Pulmonary artery endothelial cell (primary cell): Measurements from ENCODE around the gene SPN. TPM values are rescaled to one million over a fixed set of nuclear protein-coding genes. Genes with fewer than 3 reads are reported as not detected.
"Not testable (repeated sequence)": the region's sequence is repeated elsewhere in the genome, so short reads cannot be mapped to it uniquely, and the experiment has no call there.

Source experiments
- DNase-seq: peaks from one replicate; pipeline ENCODE4 v3.0.0-alpha.2; 2011; ENCODE audit warnings: low read depth, low spot score
- total RNA-seq: library from RNA; depleted of rRNA; stranded (reverse); fragments of >200 nt; gene quantifications from 2 replicates; pipeline ENCODE4 v1.2.3, GENCODE V29; 2014

Gene SPN, protein sequence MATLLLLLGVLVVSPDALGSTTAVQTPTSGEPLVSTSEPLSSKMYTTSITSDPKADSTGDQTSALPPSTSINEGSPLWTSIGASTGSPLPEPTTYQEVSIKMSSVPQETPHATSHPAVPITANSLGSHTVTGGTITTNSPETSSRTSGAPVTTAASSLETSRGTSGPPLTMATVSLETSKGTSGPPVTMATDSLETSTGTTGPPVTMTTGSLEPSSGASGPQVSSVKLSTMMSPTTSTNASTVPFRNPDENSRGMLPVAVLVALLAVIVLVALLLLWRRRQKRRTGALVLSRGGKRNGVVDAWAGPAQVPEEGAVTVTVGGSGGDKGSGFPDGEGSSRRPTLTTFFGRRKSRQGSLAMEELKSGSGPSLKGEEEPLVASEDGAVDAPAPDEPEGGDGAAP
- not detected in 2 replicates for total RNA-seq

DNA sequence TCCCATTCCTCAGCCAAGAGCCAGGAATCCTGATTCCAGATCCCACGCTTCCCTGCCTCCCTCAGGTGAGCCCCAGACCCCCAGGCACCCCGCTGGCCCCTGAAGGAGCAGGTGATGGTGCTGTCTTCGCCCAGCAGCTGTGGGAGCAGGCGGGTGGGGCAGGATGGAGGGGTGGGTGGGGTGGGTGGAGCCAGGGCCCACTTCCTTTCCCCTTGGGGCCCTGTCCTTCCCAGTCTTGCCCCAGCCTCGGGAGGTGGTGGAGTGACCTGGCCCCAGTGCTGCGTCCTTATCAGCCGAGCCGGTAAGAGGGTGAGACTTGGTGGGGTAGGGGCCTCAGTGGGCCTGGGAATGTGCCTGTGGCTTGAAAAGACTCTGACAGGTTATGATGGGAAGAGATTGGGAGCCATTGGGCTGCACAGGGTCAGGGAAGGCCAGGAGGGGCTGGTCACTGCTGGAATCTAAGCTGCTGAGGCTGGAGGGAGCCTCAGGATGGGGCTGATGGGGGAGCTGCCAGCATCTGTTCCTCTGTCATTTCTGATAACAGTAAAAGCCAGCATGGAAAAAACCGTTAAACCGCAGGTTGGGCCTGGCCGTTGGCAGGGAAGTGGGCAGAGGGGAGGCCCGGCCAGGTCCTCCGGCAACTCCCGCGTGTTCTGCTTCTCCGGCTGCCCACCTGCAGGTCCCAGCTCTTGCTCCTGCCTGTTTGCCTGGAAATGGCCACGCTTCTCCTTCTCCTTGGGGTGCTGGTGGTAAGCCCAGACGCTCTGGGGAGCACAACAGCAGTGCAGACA, at the start of gene SPN:
Gene SPN, plus strand, starts transcription at position 232 of the 791 bp plus-strand sequence. Its CDS starts 482 bp downstream, at position 714.
- DNase-seq, result no peak

DNA sequence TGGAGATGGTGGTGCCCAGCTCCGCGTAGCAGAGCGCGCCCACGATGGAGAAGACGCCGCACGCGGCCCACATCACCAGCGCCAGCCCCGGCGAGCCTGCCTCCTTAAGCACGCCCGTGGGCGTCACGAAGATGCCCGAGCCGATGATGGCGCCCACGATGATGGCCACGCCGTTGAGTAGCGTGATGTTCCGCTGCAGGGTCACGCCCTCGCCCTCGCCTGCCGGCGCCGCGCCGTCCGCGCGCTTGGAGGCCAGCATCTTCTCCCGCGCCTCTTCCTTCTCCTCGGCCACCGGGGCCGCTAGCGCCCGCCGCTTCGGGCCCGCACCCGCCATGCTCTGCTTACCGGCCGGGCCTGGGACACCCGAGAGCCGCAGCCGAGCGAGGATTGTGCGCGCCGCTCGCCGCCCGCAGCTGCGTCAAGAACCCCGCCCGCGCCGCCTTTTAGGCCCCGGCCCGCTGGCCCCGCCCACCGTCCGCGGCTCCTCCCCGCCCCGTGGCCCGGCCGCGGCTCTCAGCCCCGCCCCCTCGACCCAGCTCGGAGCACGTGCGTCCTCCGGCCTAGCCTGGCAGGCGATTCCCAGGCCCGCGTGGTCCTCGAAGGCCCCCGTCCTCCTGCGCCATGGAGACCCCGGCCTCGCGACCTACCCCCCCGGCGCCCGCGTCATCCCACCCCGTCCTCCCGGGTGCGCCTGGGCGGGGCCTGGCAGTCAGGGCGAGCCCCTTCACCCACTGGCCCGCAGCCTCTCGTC, 49.6 kb upstream of the SPN start:
- peak; percentile 24 for DNase-seq

DNA sequence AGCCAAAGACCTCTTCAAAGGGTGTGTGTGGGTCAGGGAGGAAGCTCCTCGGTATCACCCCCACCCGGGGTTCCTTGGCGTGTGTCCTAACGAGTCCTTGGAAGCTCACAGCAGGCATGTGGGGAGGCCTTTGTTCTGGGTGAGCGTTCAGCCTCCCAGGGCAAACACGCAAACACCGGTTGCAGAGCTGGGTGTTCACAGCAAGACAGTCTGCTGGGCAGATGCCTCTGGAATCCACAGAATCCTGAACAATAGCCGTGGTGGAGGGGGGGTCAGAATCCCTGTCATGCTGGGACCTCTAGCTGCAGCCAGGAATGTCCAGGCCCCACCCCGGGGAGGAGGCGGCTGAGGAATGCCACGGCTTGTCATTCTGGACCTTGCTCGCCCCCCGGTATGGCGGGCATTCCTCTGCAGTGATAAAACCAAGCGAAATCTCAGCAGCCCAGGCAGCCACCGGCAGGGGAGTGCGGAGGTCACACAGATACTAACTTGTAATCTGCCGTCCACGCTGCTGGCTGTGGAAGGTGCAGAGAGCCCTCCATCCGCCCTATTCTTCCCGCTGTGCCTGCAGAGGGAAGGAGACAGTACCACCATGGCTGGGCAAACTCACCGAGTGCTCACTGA, 48.2 kb upstream of the SPN start:
- not testable (repeated sequence) for DNase-seq

DNA sequence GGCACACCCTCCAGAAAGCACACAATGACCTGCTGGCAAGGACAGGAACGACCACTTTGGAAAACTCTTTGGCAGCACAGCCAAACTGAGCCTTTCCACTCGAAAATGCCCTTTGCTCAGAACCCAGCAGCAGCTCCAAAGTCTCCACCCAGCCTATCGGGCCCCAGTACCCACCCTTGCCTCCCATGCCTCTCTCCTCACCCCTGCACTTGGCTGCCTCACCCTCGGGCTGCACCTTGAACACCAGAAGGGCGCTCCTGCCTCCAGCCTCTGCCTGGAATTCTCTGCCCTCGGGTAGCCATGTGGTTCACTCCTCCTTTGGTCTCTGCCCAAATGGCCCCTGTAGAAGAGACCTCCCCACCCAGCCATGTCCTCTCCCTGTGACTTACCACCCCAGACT, 46.9 kb upstream of the SPN start:
- not testable (repeated sequence) for DNase-seq

DNA sequence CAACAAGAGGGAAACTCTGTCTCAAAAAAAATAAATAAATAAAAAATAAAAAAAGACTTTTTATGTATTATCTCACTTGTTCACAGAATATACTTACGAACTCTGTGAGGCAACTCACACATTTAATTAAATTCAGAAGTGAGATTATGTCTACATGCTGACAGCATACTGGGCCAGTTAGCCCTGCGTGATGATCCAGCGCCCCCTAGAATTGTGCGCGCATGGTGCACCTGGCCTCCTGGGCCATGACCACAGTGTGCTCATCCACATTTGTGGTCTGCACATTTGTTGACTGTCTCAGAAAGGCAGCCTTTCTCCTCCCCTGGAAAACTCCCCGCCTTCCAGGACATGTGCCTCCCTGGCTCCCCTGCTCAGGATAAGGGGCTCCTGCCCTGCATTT, 42.5 kb upstream of the SPN start:
- not testable (repeated sequence) for DNase-seq

DNA sequence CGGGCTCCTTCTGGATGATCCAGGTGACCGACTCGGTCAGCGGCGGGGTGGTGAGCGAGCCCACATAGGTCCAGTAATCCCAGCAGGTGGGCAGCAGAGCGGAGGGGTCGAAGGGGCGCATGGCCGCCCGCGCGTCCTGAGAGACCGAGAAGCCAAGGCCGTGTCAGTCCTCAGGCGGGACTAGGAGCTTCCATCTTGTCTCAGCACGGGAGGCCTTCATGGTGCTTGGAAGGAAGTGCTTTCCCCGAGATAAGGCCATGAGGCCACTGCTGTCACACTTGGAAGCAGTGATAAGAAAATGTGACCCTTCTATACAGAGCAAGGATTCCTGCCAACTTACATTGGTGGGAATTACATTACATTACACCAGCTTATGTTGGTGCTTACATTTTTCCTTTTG, 40.3 kb upstream of the SPN start:
- DNase-seq, result not testable (repeated sequence)

DNA sequence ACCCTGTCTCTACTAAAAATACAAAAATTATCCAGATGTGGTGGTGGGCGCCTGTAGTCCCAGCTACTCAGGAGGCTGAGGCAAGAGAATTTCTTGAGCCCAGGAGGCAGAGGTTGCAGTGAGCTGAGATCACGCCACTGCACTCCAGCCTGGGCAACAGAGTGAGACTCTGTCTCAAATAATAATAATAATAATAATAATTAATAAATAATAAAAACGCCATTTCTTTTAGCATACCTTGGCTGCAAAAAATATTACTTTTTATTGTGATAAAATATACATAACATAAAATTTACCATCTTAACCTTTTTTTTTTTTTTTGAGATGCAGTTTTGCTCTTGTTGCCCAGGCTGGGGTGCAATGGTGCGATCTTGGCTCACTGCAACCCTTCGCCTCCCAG, 39.8 kb upstream of the SPN start:
- not testable (repeated sequence) for DNase-seq

DNA sequence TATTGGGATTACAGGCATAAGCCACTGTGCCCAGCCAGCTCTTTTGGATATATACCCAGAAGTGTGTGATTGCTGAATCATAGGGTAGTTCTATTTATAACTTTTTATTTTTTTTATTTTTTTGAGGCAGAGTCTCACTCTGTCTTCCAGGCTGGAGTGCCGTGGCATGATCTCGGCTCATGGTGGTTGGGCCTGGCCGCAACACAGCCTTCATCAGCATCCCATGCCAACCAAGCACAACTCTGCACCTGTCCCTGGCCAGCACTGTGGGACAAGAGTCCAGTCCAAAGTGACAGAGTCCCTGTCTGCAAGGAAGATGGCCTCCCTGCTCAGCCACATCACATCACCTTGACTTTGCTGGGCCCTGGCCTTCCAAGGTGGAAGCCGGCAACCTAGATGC, 37.9 kb upstream of the SPN start:
- not testable (repeated sequence) for DNase-seq

DNA sequence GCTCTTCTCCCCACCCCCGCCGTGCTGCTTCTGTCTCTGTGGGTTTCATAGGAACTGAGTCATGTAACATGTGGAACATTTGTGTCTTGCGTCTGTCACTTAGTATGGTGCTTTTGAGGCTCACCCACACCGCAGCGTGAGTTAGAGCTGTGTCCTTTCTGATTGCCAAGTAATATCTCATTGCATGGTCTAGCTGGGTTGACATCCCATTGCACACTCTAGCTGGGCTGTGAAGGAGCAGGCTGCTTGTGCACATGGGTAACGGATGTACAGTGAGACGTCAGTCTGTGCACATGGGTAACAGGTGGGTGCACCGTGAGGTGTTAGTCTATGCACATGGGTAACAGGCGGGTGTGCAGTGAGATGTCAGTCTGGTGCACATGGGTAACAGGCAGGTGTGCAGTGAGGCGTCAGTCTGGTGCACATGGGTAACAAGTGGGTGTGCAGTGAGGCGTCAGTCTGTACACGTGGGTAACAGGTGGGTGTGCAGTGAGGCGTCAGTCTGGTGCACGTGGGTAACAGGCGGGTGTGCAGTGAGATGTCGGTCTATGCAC, 36.2 kb upstream of the SPN start:
- DNase-seq, result not testable (repeated sequence)

DNA sequence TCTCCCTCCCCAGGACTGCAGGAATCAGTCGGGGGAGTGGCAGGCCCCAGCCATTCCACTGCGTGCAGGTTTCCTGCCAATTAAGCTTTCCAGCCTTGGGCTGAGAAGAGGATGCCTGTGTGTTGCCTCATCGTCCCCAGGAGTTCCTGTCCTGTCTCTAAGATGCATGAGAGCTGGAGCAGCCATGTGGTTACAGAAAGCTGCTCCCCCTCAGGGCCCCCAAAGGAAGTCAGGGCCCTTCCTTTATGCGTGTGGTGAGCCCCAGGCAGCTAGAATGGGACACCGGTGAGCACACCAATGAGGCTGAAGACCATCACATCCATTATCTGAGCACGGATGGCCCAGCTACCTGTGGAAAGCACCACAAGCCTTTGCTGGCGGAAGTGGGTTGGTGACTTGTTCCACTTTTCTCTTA, 35.4 kb upstream of the SPN start:
- DNase-seq, result not testable (repeated sequence)

DNA sequence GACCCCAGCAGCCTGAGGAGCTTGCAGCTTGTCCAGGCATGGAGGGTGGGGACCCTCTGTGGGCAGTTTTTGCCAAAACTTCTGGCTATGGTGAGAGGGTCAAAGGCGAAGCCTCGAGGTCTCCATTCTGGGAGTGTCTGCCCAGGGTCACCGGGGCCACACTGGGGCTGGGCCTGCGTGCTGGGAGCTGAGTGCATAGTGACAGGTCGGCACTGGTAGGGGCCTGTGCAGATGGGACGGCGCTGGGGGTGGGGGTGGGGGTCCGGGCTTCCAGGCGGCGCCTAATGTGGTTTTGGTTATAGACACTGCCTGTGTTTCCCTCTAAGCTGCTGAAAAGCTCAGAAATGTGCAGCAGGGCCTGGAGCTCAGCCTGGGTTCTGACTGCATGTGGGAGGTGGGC, 34.3 kb upstream of the SPN start:
- not testable (repeated sequence) for DNase-seq

DNA sequence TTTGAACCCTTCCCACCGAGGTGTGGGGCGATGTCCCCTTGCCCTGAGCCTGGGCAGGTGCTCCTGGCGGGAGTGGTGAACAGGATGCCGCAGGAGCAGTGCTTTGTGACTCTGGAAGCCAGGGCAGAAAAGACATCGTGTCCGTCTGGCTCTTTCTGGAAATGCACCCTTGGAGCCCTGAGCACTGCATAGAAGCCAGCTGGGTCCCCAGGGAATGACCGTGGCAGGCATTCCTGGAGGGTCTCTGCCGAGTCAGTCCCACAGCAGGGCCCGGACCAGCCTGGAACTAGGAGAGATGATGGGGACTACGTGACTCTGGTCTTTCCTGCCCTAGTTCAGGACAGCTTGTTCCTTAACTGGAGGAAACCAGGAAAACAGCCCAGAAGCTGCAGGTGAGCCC, 33.7 kb upstream of the SPN start:
- DNase-seq, result not testable (repeated sequence)

DNA sequence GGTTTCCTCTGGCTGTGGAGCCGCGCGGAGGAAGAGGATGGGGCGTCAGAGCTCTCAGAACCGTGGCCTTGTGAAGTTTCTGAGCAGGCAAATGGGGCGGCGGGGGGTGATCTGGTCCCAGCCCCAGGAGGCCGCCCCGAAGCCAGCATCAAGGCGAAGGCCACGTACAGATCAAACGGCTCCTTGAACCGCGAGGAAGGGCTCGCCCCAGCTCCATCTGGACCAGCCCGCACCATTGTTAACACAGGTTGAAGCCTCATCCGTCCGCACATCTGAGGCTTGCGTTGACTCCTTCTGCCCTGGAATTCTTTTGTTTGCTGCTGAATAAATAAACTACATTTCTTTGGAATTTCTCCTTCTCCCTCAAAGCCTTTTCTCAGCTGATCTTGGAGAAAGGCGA, 31.4 kb upstream of the SPN start:
- not testable (repeated sequence) for DNase-seq

DNA sequence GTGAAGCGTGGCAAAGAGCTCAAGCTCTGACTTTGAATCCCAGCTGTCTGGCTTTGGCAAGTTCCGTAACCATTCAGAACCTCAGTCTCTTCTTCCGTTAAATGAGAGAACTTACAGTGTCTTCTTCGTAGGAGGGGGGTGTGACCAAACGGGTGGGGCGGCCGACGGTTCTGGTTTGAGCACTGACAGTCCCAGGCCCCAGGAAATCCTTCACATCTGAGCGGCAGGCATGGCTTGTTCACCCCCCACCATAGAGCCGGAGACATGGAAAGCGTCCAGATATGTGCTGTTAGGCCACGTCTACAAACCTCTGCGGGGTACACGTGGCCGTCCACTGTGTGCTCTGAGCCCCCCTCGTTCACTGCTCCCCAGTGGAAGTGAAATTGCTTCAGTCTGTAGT, 27.1 kb upstream of the SPN start:
- DNase-seq, result not testable (repeated sequence)

DNA sequence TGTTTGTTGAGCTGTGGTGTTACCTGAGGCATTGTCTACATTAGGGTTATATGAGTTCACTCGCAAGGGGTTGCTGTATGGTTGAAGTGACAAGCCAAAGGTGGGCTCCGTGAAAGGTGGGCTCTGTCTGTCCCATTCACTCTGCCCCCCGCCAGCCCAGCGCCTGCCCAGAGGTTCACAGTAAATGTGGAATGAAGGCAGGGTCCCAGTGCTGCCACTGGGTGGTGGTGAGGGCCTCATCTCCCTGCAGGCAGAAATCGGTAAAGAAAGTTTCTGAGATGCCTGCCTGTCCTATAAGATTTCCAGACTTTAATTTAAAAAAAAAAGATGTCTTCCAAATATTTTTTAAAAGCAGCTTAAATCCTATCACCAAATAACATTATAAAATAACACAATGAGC, 26.7 kb upstream of the SPN start:
- DNase-seq, result not testable (repeated sequence)

DNA sequence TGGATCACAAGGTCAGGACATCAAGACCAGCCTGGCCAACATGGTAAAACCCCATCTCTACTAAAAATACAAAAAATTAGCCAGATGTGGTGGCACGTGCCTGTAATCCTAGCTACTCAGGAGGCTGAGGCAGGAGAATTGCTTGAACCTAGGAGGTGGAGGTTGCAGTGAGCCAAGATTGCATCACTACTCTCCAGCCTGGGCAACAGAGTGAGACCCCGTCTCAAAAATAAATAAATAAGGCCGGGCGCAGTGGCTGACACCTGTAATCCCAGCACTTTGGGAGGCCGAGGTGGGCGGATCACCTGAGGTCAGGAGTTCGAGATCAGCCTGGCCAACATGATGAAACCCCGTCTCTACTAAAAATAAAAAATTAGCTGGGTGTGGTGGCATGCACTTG, 24.3 kb upstream of the SPN start:
- not testable (repeated sequence) for DNase-seq

DNA sequence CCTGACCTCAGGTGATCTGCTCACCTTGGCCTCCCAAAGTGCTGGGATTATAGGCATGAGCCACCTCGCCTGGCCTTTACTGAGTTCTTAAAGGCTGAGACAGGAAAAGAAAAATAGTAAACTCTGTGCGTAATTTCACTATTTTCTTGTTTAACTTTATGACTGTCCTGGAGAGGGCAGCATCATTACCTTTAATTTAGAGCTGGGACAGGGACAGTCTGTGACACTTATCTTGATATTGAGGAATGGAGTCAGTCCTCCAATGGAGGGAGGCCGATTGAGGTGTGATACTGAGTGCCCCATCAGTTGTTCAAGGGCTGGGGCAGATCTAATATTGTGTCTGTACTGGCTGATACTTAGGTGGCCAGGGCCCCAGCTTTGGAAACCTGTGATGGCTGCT, 21.5 kb upstream of the SPN start:
- DNase-seq, result no peak

DNA sequence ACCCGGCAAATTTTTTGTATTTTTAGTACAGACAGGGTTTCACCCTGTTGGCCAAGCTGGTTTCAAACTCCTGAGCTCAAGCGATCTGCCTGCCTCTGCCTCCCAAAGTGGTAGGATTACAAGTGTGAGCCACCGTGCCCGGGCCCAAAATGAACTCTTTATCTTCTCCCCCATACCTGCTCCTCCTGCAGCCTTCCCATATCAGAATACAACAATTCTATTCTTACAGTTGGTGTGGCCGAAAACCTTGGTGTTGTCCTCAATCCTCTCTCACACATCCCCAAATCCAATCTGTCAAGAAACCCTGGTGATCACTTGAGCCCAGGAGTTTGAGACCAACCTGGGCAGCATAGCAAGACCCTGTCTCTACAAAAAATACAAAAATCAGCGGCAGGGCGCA, 19.5 kb upstream of the SPN start:
- no peak for DNase-seq

DNA sequence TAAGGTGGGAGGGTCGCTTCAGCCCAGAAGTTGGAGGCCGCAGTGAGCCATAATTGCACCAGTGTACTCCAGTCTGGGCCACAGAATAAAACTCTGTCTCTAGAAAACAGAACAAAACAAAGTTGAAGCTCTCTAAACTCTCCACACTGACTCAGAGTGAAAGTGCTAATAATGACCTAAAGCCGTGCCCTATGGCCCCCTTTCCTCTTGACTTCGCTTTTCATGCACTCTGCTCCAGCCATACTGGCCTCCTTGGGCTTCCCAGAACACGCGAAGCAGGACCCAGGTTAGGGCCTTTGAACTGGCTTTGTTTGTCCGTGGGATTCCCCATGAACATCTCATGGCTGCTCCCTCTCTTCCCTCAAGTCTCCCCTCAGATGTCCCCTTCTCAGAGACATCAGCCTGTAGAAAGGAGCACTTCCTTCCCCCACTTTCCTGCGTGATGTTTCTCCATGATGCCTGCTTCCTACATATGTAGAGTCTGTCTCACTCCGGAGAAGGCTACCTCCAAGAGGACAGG, 18.6 kb upstream of the SPN start:
- DNase-seq, result no peak

DNA sequence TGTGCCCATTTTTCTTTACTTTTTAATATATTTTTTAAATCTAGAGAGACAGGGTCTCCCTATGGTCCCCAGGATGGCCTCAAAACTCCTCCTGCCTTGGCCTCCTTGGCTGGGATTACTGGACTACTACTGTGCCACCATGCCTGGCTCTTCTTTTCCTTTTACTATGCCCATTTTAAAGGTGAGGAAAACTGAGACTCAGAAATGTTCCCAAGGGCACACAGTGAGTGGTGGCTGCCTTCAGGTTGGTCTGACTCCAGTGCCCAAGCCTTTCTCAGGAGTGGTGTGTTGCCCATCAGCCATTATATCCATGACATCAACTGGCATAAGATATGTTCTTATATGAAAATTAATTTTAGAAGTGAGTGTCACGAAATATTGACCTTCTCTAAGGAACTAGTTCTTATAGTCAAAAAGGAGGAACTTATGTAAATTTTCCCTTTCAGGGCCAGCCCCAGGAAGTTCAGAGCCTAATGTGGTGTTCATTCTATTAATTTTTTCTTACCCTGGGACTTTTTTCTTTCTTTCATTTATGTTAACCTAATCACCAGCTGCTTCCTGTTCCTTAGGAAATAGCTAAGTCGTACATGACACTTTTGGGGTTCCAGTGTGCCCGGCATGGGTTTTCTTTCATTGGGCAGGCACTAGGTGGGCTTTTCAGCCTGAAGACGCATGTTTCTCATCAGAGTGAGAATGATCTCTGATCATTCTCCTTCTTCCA, 17.9 kb upstream of the SPN start:
- no peak for DNase-seq
